Fibroblast of upper back skin (primary cell): ENCODE results near the gene DNAJA4.

Experiments used
- DNase-seq: peaks from one replicate; pipeline ENCODE4 v3.0.0-alpha.2; 2013

The DNAJA4 gene

DNA sequence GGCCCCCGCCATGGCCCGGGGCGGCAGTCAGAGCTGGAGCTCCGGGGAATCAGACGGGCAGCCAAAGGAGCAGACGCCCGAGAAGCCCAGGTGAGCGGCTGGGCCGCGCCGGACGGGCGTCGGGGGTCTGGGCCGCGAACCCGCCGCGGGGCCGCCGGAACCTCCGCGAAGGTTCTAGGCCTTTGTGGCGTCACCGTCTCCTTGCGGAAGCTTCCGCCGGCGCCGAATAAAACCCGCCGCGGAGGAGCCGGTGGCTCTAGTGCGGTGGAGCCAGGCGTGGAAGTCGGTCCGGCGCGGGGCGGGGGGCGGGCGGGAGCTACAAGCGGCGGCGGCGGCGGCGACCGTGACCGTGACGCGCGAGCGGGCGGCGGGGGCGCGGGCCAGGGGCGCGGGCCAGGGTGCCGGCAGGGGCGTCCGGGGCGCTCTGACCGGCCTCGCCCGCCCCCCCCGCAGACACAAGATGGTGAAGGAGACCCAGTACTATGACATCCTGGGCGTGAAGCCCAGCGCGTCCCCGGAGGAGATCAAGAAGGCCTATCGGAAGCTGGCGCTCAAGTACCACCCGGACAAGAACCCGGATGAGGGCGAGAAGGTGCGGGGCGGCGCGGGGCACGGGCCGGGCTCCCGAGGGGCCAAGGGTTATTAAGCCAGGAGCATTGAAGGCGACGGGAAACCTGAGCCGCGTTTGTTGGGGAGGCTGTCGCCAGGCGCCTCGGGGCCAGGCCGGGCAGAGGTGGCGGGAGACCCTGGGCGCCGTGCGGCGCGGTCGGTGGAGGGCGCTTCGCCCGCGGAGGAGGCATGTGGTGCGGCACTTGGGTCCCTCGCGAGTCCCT is at the start of gene DNAJA4:
Gene DNAJA4 (plus strand): TSS at position 259 of the 833 bp plus-strand sequence. CDS start 202 bp downstream, at position 461.
- DNase-seq, result peak; percentile 31

- DNase-seq, result no peak
Measured at GRCh38 chr15:78216276-78217104, 47.9 kb upstream of the DNAJA4 start.

GRCh38 chr15:78220713-78221112 is 43.6 kb upstream of the DNAJA4 start:
- DNase-seq, result peak; percentile 12

GRCh38 chr15:78222745-78223395 is 41.5 kb upstream of the DNAJA4 start:
- no peak for DNase-seq

DNA sequence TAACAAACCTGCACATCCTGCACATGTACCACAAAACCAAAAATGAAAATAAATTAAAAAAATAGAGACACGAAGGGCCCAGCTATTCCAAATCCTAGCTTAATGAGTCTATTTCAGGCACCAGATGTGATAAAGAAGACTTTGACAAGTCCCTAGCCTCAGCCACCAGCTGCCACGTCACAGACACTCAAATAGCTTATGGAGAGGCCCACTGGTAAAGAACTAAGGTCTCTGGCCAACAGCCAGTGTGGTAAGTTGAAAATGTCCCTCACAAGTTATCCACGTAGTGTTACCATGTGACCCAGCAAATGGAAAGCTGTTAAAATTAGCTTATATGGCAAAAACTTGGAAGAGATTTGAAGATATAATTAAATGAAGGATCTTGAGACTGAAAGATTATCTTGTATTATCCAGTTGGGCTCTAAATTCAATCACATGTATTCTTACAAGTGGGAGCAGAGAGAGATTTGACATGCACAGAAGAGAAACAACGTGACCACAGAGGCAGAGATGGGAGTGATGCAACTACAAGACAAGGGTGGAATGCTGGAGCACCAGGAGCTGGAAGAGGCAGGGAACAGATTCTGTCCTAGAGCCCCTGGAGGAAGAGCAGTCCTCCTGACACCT is 40.9 kb upstream of the DNAJA4 start:
- DNase-seq, result peak; percentile 32

DNA sequence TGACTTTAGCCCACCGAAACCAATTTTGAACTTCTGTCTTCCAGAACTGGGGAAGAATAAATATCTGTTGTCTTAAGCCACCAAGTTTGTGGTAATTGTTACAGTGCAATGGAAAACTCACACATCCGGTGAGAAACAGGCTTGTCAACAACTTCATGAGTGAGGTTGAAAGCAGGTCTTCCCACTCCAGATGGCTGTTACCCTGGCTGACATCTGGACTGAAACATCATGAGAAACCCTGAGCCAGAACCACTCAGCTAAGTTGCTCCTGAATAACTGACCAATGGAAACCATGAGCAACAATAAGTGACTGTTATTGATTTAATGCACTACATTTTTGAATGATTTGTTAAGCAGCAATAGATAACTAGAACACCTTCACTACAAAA is 40.3 kb upstream of the DNAJA4 start:
- DNase-seq, result no peak

DNA sequence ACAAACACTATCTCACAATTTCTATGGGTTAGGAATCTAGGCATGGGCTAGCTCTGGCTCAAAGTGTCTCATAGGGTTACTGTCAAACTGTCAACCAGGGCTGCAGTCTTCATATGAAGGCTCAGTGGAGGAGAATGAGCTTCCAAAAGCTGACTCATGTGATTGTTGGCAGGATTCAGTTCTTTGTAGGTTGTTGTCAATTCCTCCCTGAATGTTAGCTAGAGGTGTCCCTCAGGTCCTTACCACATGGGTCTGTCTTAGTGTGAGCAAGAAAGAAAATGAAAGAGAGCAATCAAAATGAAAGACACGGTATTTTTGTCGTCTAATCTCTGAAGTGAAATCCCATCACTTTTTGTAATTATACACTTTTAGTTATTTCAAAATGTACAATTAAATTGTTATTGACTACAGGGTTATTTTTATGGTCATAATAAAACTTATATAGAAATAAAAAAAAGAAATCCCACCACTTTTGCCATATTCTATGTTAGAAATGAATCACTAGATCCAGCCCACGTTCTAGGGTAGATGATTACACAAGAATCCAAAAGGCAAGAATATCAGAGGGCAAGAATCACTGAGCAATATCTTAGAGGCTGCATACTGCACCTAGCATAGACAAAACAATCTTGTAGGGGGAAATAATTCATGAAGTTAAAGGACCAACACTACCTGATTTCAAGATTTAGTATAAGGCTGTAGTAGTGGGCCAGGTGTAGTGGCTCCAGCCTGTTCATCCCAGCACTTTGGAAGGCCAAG is 38.4 kb upstream of the DNAJA4 start:
- no peak for DNase-seq

DNA sequence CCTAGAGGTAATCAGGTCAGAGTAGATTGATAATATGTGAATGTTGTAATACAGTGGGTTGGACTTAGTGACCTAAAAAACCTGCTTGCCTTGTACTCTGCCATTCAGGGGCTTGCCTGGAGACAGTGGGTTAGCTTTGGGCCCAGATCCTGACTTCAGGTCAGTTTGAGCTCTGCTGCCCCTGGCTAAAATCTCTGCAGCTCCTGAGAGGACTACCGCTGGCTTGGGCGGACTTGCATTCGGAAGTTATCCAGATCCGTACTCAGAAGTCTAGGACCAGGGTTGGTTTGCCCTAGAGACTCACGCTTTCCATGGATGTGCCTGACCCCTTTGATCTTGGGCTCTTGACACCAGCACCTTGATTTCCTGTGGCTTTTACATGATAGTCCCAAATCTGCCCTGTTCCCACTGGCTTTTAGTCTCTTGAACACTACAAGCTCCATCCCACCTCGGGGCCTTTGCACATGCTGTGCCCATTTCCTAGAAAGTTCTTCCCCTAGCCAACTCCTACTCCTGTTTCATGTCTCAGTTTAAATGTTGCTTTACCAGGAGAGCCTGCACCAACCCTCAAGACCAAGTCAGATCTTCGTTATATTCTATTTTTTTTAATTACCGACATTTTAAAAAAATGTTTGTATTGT is 35.9 kb upstream of the DNAJA4 start:
- DNase-seq, result no peak

- DNase-seq, result no peak
Measured at GRCh38 chr15:78229431-78230406, 34.6 kb upstream of the DNAJA4 start.

GRCh38 chr15:78232951-78233350 is 31.4 kb upstream of the DNAJA4 start:
- DNase-seq, result no peak

DNA sequence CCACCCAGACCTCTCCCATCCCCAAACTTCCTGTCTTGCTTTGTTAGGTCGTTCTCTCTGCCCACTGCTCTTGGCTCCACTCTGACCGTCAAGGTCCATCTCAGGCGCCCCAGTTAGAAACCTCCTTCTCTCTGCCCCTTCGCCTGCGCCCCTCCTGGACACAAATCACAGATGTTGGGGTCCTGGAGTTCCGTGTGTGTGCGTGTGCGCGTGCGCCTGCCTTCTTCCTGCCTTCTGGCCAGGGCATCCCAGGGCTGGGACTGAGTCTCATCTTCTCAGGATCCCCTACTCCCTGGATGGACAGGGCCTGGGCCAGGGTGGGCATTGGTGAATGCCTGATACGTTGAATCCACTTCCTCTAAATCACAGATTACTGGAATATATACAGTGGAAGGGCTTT is 30.9 kb upstream of the DNAJA4 start:
- DNase-seq, result no peak

DNA sequence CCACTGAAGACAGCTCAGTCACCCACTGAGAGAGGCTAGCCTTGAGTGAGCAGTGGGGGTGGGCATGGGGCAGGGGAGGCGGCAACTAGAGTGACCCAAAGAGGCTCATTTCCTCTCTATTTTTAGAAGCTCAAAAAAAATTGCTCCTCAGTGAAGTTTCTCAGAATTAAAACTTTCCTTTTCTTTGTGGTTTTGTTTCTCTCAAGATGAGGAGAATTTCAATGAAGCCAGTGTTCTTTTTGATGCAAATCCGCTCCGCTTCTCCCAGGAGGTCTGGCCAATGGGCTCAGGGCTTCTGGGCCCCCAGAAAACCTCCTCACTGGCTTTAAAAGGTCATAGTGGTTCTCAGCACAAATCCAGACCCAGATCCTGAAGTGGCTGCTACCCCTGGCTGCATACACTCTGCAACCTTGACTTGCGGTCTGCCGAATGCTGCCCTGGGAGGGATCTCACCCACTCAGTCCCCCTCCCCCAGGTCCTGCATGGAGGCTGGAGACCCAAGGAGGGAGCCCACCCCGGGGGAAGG is 29.8 kb upstream of the DNAJA4 start, which contains the start of gene ACSBG1:
Gene ACSBG1 (minus strand): TSS at position 51 of the 526 bp plus-strand sequence. CDS start 64 bp downstream, outside the sequence.
- no peak for DNase-seq

GRCh38 chr15:78236491-78236890 is 27.9 kb upstream of the DNAJA4 start:
- DNase-seq, result no peak

DNA sequence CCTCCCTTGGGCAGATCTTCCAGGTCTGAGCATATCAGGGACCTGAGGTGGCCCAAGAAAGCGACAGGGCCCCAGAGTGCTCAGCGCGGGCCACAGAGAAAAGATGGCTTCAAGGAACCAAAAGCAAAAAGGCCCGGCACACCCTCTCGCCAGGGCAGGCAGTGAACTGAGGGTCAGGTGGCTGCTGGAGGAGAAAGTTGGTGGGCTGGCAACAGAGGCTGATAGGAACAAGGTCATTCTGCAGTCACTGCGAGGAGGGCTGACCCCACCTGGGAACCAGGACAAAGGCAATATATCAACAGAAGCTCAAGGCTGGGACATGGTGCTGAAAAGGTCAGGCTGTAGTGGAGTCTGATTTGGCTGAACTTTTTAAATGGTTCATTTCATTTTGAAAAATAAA is 27.2 kb upstream of the DNAJA4 start:
- no peak for DNase-seq

GRCh38 chr15:78239811-78240210 is 24.6 kb upstream of the DNAJA4 start:
- no peak for DNase-seq

GRCh38 chr15:78241017-78241416 is 23.3 kb upstream of the DNAJA4 start:
- DNase-seq, result peak; percentile 59

- DNase-seq, result no peak
Measured at GRCh38 chr15:78242128-78242527, 22.2 kb upstream of the DNAJA4 start.

DNA sequence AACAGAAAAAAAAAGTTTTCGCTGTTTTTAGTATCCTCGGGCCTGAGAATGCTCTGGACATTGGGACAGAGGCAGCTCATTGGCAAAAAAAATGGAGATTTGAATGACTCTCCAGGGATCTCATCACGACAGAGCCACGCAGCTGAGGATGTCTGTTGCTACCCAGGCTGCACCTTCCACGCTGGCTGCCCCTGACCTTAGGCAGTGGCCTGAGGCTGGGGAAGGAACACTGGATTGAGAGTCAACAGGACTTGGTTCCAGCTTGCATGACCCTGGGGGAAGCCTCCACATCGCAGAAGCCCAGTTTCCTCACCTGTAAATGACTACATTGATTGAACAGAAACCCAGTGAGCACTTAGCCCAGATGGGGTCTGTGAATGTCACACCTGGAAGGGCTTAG is 21.3 kb upstream of the DNAJA4 start:
- no peak for DNase-seq

DNA sequence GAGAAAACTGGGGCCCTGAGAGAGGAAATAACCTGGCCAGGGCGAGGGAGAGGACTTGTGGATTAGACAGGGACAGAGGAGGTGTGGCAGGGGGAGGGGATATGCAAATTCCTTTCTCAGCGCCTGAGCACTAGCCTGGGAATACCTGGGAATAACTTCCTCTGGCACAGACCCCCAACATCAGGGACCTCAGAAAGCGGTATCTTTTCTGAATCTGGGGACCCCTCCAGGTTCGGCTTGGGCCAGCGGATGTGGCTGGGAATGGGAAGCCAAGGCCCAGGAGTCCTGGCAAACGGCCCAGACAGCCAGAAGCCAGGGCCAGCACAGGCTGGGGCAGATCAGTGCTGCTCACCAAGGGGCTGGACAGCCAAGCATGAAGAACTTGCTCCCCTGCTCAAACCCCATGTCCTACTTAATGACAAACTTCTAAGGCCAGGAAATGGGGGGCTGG is 20.8 kb upstream of the DNAJA4 start:
- peak; percentile 32 for DNase-seq

- DNase-seq, result no peak
Measured at GRCh38 chr15:78244101-78244500, 20.3 kb upstream of the DNAJA4 start.
